ENCODE data around the gene CD46.

Gene CD46

GRCh38 chr1:207804721-207805468 is 53.0 kb downstream of the CD46 start:
- DNase-seq (ENCODE audit: low read depth), result no peak
- TF ChIP-seq CTCF (conservative IDR thresholded peaks at IDR 0.05; ENCODE audit: low read length), result no peak
- no peak overlapping the region for H3K4me3 ChIP-seq (ENCODE audit: low read length)

GRCh38 chr1:207805841-207806421 is 54.1 kb downstream of the CD46 start:
- DNase-seq (ENCODE audit: low read depth), result peak; percentile 99
- no peak for TF ChIP-seq CTCF (conservative IDR thresholded peaks at IDR 0.05; ENCODE audit: low read length)
- 0 out of 2 replicates have a peak overlapping the region, but pooled peaks have one; percentile 16 for H3K4me3 ChIP-seq (ENCODE audit: low read length)

GRCh38 chr1:207806531-207807325 is 54.9 kb downstream of the CD46 start:
- no peak overlapping the region for H3K4me3 ChIP-seq (ENCODE audit: low read length)
- TF ChIP-seq CTCF (conservative IDR thresholded peaks at IDR 0.05; ENCODE audit: low read length), result no peak
- DNase-seq (ENCODE audit: low read depth), result peak; percentile 61

GRCh38 chr1:207807326-207807689 is 55.5 kb downstream of the CD46 start:
- DNase-seq (ENCODE audit: low read depth), result no peak
- no peak for TF ChIP-seq CTCF (conservative IDR thresholded peaks at IDR 0.05; ENCODE audit: low read length)
- H3K4me3 ChIP-seq (ENCODE audit: low read length), result no peak overlapping the region

GRCh38 chr1:207807690-207808321 is 56.0 kb downstream of the CD46 start:
- DNase-seq (ENCODE audit: low read depth), result no peak

GRCh38 chr1:207808322-207808705 is 56.5 kb downstream of the CD46 start:
- no peak for TF ChIP-seq CTCF (conservative IDR thresholded peaks at IDR 0.05; ENCODE audit: low read length)
- H3K4me3 ChIP-seq (ENCODE audit: low read length), result no peak overlapping the region
- no peak for DNase-seq (ENCODE audit: low read depth)

More at GRCh38 chr1:207807690-207808321, 56.0 kb downstream of the CD46 start:
- no peak for TF ChIP-seq CTCF (conservative IDR thresholded peaks at IDR 0.05; ENCODE audit: low read length)
- H3K4me3 ChIP-seq (ENCODE audit: low read length), result no peak overlapping the region

Measured in AG10803 (cell line).